Anterior cingulate cortex (tissue), 58 donors: ENCODE data around the gene IYD.
A peak's percentile ranks its signal among the peaks of the same experiment; 100 is the strongest.

Source experiments
- DNase-seq, 58 donors: peaks; one replicate each; lab custom pipeline; 2025; lab: John Stamatoyannopoulos, UW

IYD gene

GRCh38 chr6:150392452-150393220 lies 23.8 kb downstream of the IYD start:
- DNase-seq, result no peak

GRCh38 chr6:150394053-150394898 lies 25.5 kb downstream of the IYD start:
- no peak for DNase-seq

- DNase-seq, result no peak
Observed at GRCh38 chr6:150394899-150395295, 26.1 kb downstream of the IYD start.

DNA sequence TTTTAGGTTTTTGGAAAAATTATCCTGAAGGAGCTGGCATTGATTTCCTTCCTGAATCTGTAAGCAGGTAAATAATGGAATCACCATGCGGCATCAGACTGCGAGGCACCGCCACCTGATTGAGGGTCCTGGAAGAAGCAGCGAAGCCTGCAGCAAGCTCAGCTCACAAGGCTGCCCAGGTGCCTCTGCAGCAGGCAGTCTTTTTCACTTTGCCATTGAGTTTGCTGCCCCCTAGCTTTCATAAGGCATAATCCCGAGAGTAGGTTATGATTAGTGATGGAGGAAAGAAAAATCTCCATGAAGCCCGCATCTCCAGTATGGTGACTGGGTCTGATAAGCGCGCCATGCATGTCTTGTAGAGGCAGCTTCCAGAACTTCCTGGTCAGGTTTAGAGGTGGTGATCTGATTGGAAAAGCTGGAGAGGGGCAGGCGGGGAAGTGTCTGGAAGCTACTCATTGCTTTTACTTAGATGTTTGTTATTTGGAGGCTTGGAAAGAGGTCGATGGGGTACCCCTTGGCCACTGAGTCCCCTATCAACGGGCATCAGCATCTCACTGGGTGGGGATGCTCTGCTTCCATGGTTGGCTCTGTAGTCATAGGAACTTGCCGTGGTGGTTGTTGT lies 26.7 kb downstream of the IYD start:
- DNase-seq, result peak in 33 of 58 donors; percentile 4 to 72 (median 24)

GRCh38 chr6:150403458-150404246 lies 34.8 kb downstream of the IYD start:
- no peak for DNase-seq

DNA sequence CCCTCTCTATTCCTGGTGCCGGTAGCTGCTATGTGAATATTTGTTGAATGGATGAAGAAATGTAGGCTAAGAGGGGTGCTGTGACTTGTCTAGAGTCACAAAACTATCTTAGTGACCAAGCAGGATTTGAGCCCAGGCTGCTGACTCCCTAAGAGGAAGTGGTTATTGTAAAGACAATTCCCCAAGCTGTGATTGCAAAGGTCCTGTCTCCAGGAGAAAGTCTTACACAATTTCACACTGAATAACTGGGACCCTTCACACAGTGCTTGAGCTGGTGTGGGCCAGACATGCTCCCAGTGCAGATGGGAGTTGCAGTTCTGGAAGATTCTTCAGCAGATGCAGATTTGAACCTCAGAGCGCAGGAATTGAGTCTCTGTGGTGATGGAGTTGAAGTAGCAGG lies 38.1 kb downstream of the IYD start:
- no peak for DNase-seq

DNA sequence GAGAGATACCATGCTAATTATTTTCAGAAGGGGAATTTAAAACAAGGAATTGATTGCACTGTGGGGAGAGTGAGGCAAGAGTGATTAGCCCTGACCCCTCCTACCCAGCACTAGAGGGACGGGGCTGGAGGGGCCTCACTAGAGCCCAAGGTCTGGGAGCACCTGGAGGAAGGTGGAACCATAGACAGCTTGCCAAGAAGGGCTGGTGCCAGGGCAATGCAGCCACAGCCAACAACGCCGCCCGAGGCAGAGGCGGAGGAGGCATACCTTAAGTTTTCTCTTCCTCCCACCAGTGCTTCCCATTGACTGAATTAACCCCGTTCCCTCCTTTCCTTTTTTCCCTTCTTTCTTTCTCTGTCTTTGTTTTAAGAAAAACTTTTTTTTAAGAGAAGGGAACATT lies 40.0 kb downstream of the IYD start:
- DNase-seq, result no peak

- DNase-seq, result peak in 9 of 58 donors; percentile 1 to 67 (median 6)
Observed at GRCh38 chr6:150409576-150410066, 40.8 kb downstream of the IYD start.

- no peak for DNase-seq
Observed at GRCh38 chr6:150410399-150410798, 41.6 kb downstream of the IYD start.

DNA sequence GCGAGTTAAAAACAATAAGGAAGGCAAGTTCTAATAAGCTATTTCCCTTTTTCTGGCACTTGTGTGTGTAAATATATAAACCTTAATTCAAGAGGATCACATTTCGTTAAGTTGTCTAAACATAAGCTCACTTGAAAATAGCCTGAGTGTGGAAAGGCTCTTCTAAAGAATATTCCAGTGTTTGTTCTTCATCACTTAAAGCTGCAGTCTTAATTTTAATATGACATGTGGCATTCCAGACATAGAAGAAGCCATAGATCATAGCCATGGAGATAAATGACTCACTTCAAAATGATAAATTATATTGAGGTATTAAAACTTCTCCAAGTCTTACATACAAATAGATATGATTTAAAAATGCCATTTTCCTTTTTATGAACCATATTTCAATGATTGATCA lies 42.1 kb downstream of the IYD start:
- DNase-seq, result no peak

DNA sequence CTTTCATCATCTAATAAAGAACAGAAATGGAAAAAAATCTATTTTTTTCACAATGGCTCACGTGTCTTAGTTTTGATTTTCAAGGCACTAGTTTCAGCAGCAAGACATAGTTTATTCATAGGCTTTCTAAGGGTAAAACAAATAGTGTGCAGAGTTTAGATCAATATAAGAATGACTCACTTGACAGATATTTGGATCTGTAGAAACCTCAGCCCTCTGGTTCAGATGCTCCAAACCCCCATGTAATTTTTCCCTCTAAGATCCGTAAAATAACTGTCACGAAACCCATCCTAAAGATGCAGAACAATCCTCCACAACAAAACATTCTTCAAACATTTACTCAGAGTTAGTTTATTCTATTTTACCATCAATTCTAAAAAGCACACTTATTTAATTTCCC lies 43.4 kb downstream of the IYD start:
- DNase-seq, result no peak

GRCh38 chr6:150413198-150413597 lies 44.4 kb downstream of the IYD start:
- no peak for DNase-seq

- DNase-seq, result no peak
Observed at GRCh38 chr6:150413781-150414281, 45.0 kb downstream of the IYD start.

DNA sequence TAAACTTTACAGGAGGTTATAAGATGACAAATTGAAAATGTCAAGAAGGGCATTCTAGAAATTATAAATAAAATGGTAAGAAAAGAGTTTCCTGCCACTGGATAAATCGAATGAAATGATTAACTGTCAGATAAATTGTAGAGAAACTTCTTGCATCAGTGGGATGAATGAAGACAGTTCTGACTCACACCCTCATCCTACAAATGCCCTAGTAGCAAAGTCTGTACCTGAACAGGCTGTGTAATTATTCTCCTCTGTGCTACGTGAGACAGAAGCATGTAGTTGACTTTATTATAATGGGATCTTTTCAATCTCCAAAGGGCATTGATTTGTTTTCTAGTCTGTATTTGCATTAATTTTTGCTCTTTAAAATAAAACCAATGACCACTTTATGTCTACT lies 47.3 kb downstream of the IYD start:
- no peak for DNase-seq

- no peak for DNase-seq
Observed at GRCh38 chr6:150417250-150417649, 48.4 kb downstream of the IYD start.

GRCh38 chr6:150417899-150418826 lies 49.4 kb downstream of the IYD start:
- peak in 13 of 58 donors; percentile 4 to 66 (median 16) for DNase-seq

DNA sequence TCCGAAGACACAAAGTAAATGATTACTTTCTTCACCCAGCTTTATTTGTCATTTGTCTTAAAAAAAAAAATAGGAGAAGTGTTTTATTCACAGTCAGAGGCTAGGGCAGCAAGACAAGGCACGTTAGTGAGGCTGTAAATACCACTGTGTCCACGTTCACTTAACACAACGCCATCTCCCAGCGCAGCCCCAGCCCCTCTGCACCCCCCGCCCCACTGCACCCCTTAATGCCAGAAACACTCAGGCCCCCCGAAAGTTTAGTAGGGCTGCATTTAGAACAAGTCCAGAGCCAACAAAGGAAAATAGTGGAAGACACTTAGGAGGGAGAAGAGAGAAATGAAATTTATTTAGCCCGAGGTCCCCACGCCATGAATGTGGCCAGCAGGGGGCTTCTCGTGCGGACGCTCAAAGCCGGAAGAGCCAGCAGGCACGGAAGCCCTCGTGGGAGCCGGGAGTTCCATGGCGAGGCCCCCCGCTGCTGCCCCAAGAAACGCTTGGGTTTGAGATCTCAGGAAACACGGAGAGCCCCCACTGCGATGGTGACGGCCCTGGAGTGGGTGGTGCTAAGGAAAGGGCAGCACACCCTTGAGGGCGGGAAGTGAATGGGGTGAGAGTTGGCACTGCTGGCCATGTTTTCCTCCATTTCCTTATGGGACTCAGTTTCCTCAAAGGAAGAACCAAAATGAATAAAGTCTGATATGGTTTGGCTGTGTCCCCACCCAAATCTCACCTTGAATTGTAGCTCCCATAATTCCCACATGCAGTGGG lies 50.2 kb downstream of the IYD start:
- DNase-seq, result peak in 30 of 58 donors; percentile 2 to 57 (median 13)

DNA sequence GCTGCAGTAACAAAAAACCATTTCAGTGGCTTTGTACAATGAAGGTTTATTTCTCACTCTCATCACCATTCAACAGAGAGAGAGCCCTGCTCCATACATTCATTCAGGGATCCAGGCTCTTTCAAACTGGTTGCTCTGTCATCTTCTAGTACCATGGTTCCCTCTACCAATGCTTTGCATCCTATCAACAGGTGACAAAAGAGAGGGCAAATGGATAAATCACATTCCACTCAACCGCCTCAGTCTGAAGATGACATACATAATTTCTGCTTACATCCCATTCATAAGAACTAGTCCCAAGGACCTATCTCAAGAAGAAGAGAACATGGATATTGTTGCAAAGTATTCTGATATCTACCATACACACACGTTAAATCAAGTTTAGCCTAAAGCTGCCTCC lies 51.6 kb downstream of the IYD start:
- DNase-seq, result no peak
